ENCODE results near the gene MUC5AC.
"Not testable (repeated sequence)": the region's sequence is repeated elsewhere in the genome, so short reads cannot be mapped to it uniquely, and the experiment has no call there.

The MUC5AC gene

DNA sequence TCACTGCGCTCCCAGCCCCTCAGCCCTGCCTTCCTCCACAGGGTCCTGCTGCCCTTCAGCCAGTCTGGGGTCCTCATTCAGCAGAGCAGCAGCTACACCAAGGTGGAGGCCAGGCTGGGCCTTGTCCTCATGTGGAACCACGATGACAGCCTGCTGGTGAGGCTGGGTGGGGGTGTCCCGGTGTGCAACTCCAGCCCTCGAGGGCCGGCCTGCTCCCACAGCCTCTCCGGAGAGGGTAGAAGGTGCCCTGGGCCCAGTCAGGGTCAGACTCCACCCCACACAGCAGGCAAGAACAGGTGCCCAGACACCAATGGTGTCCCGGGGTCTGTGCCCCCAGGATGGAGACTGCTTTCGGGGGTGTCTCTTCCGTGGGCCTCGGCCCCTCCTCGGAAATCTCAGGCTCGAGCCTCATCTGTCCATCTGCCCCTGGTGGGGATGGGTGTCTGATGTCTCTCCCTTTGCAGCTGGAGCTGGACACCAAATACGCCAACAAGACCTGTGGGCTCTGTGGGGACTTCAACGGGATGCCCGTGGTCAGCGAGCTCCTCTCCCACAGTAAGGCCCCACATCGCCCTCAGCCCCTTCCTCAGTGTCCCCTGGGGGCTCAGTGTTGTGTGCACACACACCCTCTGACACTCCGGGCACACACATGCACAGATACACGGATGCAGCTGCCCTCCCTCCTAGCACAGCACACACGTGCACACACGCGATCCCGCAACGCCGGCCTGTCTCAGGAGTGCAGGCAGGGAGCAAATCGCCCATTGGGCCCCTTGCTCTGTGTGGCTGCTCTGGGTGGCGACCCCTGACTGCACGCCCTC is 4.9 kb downstream of the MUC5AC start:
- no peak for DNase-seq (ENCODE audit: low spot score)

- DNase-seq (ENCODE audit: low spot score): no peak
Measured at GRCh38 chr11:1163321-1163910, 5.7 kb downstream of the MUC5AC start.

GRCh38 chr11:1163911-1164735 is 6.4 kb downstream of the MUC5AC start:
- DNase-seq (ENCODE audit: low spot score): no peak

DNA sequence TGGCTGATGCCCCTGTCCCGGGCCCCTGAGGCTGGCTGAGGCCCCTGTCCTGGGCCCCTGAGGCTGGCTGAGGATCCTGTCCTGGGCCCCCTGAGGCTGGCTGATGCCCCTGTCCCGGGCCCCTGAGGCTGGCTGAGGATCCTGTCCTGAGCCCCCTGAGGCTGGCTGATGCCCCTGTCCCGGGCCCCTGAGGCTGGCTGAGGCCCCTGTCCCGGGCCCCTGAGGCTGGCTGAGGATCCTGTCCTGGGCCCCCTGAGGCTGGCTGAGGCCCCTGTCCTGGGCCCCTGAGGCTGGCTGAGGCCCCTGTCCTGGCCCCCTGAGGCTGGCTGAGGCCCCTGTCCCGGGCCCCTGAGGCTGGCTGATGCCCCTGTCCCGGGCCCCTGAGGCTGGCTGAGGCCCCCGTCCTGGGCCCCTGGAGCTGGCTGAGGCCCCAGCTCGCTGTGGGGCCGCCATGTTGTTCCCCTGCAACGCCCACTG is 7.1 kb downstream of the MUC5AC start:
- not testable (repeated sequence) for DNase-seq (ENCODE audit: low spot score)

DNA sequence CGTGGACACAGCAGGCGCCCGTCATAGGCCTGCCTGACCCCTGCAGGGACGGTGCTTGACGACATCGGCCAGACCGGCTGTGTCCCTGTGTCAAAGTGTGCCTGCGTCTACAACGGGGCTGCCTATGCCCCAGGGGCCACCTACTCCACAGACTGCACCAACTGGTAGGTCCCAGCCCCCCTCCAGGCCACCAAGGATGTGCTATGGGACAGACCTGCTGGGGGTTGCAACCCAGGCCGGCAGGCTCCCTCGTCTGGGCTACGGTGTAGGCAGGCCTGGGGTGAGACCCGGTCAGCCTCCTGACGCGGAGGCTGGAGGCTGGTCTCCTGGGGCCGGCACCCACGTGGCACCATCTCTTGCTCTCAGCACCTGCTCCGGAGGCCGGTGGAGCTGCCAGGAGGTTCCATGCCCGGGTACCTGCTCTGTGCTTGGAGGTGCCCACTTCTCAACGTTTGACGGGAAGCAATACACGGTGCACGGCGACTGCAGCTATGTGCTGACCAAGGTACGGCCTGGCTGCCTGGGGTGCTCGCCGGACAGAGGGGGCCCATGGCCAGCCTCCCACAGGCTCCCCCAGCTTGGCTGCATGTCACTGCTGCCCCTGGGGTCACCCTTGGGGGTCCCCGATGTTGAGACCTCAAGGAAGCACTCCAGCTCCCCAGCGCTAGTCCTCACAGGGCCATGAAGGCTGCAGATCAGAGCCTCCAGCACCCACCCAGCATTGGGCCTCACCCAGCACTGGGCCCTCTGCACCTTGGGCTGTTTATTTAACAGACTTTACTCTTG is 7.7 kb downstream of the MUC5AC start:
- no peak for DNase-seq (ENCODE audit: low spot score)

GRCh38 chr11:1167256-1167655 is 9.5 kb downstream of the MUC5AC start:
- DNase-seq (ENCODE audit: low spot score): no peak

GRCh38 chr11:1167751-1168231 is 10.0 kb downstream of the MUC5AC start:
- no peak for DNase-seq (ENCODE audit: low spot score)

GRCh38 chr11:1168256-1168655 is 10.5 kb downstream of the MUC5AC start:
- DNase-seq (ENCODE audit: low spot score): no peak

DNA sequence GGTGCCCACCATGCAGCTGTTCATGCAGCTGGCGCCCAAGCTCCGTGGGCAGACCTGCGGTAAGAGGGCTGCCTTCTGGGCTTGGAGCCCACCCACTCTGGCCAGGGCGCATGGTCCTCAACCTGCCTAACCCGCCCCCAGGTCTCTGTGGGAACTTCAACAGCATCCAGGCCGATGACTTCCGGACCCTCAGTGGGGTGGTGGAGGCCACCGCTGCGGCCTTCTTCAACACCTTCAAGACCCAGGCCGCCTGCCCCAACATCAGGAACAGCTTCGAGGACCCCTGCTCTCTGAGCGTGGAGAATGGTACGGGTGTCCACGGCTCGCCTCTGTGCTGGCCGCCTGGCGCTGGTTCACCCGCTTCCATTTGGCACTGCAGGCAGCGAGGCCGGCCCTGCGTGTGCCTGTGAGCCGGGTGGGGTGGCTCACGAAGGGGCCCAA is 11.0 kb downstream of the MUC5AC start:
- no peak for DNase-seq (ENCODE audit: low spot score)

DNA sequence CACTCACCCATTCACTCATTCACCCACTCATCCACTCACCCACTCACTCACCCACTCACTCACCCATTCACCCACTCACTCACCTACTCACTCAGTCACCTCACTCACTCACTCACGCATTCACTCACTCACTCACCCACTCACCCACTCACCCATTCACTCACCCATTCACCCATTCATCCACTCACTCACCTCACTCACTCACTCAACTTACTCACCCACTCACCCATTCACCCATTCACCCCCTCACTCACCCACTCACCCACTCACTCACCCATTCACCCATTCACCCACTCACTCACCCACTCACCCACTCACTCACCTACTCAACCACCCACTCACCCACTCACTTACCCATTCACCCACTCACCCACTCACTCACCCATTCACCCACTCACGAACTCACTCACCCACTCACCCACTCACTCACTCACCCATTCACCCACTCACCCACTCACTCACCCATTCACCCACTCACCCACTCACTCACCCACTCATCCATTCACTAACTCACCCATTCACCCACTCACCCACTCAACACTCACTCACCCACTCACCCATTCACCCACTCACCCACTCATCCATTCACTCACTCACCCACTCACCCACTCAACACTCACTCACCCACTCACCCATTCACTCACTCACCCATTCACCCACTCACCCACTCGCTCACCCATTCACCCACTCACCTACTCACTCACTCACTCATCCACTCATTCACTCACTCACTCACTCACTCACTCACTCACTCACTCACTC is 13.7 kb downstream of the MUC5AC start:
- no peak for DNase-seq (ENCODE audit: low spot score)

DNA sequence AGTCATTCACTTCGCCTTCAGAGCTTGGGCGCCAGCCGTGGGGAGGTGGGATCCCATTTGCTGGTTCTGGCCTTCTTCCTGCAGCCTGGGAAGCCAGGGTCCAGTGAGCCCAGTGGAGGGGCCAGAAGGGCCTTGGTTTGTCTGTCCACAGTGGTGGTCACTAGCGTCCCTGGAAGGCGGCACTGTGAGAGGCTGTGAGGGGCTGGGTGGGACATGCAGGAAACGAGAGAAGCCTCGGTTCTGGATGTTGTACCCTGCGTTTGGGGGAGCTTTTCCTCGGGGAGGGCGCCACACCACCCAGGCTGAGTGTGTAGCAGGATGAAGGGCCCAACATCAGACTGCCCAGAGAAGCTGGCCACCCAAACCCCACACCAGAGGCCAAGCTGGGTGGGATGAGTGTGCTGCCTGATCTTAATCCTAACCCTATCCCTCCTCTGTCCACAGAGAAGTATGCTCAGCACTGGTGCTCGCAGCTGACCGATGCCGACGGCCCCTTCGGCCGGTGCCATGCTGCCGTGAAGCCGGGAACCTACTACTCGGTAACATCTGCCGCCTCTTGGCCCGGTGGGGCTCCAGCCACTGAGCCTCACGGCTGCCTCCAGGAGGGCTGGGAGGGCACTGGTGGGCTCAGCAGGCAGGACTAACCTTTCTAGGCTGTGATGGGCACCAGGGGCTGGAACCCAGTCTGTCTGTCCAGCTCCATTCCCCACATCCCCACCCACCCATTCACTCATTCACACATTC is 14.4 kb downstream of the MUC5AC start:
- no peak for DNase-seq (ENCODE audit: low spot score)

GRCh38 chr11:1172729-1173117 is 15.0 kb downstream of the MUC5AC start:
- no peak for DNase-seq (ENCODE audit: low spot score)

- not testable (repeated sequence) for DNase-seq (ENCODE audit: low spot score)
Measured at GRCh38 chr11:1173396-1173795, 15.6 kb downstream of the MUC5AC start.

DNA sequence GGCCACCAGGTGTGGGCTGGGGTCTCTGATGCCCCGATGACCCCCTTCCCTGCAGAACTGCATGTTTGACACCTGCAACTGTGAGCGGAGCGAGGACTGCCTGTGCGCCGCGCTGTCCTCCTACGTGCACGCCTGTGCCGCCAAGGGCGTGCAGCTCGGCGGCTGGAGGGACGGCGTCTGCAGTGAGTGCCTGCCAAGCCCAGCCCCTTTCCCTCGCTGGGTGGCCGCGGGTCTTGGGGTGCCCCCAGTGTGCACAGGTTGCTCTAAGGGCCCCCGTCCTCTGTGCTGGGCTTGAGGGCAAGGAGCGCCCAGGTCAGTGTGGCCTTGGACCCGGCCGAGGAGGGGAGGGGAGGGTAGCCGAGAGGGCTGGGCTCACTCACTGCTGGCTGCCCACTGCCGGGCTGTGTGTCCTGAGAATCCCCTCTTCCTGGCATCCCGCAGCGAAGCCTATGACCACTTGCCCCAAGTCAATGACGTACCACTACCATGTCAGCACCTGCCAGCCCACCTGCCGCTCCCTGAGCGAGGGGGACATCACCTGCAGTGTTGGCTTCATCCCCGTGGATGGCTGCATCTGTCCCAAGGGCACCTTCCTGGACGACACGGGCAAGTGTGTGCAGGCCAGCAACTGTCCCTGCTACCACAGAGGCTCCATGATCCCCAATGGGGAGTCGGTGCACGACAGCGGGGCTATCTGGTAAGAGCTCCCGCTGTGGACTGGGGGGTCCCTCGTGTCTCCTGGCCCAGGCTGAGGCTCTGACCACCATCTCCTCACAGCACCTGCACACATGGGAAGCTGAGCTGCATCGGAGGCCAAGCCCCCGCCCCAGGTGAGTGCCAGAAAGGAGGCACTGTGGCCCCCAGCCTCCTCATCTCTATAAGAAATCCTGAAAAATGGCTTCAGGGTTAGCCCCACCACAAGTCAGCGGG is 17.0 kb downstream of the MUC5AC start:
- no peak for DNase-seq (ENCODE audit: low spot score)

DNA sequence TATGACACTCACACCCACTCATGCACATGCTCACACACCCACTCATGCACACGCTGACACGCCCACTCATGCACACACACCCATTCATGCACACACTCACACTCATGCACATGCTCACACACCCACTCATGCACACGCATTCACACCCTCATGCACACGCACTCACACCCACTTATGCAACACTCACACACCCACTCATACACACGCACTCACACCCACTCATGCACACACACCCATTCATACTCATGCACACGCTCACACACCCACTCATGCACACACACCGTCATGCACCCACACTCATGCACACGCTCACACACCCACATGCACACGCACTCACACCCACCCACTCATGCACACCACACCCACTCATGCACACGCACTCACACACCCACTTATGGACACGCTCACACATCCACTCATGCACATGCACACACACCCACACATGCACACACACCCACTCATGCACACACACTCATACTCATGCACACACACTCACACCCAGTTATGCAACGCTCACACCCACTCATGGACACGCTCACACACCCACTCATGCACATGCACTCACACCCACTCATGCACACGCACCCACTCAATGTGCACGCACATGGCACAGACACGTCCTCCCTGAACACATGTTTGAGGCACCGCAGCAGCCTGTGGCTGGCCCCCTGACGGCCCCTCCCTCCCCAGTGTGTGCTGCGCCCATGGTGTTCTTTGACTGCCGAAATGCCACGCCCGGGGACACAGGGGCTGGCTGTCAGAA is 17.9 kb downstream of the MUC5AC start:
- DNase-seq (ENCODE audit: low spot score): no peak

DNA sequence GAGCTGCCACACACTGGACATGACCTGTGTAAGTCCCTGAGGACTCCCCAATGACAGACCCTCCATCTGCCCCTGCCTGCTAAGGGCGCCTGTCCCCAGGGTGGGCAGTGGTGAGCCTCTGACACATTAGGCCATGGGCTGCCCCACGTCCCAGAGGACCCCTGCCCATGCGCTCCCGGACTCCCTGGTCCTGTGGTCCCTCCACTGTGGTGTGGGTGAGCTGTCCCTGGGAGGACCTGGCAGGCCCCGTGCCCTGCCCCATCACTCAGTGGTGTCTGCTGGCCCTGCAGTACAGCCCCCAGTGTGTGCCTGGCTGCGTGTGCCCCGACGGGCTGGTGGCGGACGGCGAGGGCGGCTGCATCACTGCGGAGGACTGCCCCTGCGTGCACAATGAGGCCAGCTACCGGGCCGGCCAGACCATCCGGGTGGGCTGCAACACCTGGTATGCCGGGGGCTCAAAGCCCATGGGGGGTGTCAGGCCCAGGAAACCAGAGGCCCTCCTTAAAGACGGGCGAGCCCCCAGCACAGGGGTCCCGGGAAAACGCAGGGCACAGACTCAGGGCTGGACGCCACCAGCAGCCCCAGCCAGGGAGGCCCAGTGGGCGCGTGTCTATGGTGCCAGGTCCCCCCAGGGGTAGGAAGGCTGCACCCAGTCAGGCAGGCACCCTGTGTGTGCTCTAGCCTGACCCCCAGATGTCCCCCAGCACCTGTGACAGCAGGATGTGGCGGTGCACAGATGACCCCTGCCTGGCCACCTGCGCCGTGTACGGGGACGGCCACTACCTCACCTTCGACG is 18.7 kb downstream of the MUC5AC start:
- no peak for DNase-seq (ENCODE audit: low spot score)

- no peak for DNase-seq (ENCODE audit: low spot score)
Measured at GRCh38 chr11:1177020-1177770, 19.4 kb downstream of the MUC5AC start.

Measured in RKO (cell line).